GM12874 (cell line): ENCODE results near the gene PTPRU.
A peak's percentile ranks its signal among the peaks of the same experiment; 100 is the strongest.

Experiments
- CTCF ChIP-seq: IDR thresholded peaks from 2 replicates; pipeline ENCODE4 v1.5.1; 2011; ENCODE audit warnings: low read depth, mild to moderate bottlenecking, control low read depth, low read length, moderate library complexity; ENCODE audit not compliant: insufficient read depth

The PTPRU gene

GRCh38 chr1:29330856-29331255 is 94.5 kb downstream of the PTPRU start:
- TF ChIP-seq CTCF, result no peak

GRCh38 chr1:29331309-29331708 is 95.0 kb downstream of the PTPRU start:
- no peak for TF ChIP-seq CTCF

GRCh38 chr1:29331729-29332128 is 95.4 kb downstream of the PTPRU start:
- no peak for TF ChIP-seq CTCF

GRCh38 chr1:29332204-29332603 is 95.9 kb downstream of the PTPRU start:
- peak; percentile 60; the same call in 1 of the 2 replicates for TF ChIP-seq CTCF

GRCh38 chr1:29333008-29333407 is 96.7 kb downstream of the PTPRU start:
- TF ChIP-seq CTCF, result no peak

GRCh38 chr1:29335573-29335972 is 99.3 kb downstream of the PTPRU start:
- no peak for TF ChIP-seq CTCF

GRCh38 chr1:29338908-29339575 is 102.7 kb downstream of the PTPRU start:
- TF ChIP-seq CTCF, result no peak
